ENCODE data around the gene CALY.

Gene CALY

GRCh38 chr10:133366130-133366478 lies 29.4 kb upstream of the CALY start:
- DNase-seq (ENCODE audit: low spot score), result no peak

- DNase-seq (ENCODE audit: low spot score), result no peak
Observed at GRCh38 chr10:133365461-133366129, 28.9 kb upstream of the CALY start.

- no peak for DNase-seq (ENCODE audit: low spot score)
Observed at GRCh38 chr10:133364645-133365431, 28.1 kb upstream of the CALY start.

GRCh38 chr10:133362846-133363245 lies 26.1 kb upstream of the CALY start:
- no peak for DNase-seq (ENCODE audit: low spot score)

- no peak for DNase-seq (ENCODE audit: low spot score)
Observed at GRCh38 chr10:133361773-133362441, 25.2 kb upstream of the CALY start.

GRCh38 chr10:133361227-133361626 lies 24.5 kb upstream of the CALY start:
- no peak for DNase-seq (ENCODE audit: low spot score)

- no peak for DNase-seq (ENCODE audit: low spot score)
Observed at GRCh38 chr10:133359972-133360610, 23.4 kb upstream of the CALY start.

- peak; percentile 47 for DNase-seq (ENCODE audit: low spot score)
Observed at GRCh38 chr10:133359554-133359971, 22.9 kb upstream of the CALY start.

GRCh38 chr10:133358925-133359310 lies 22.2 kb upstream of the CALY start:
- DNase-seq (ENCODE audit: low spot score), result no peak

GRCh38 chr10:133358162-133358924 lies 21.6 kb upstream of the CALY start:
- no peak for DNase-seq (ENCODE audit: low spot score)

GRCh38 chr10:133357285-133358161 lies 20.8 kb upstream of the CALY start, which contains the start of gene FUOM:
TSS of gene FUOM (minus strand) at chr10:133358019. CDS start at chr10:133358007, 12 bp downstream.
- peak; percentile 59 for DNase-seq (ENCODE audit: low spot score)

- no peak for DNase-seq (ENCODE audit: low spot score)
Observed at GRCh38 chr10:133356549-133357284, 20.0 kb upstream of the CALY start.

- DNase-seq (ENCODE audit: low spot score), result no peak
Observed at GRCh38 chr10:133355991-133356390, 19.3 kb upstream of the CALY start.

GRCh38 chr10:133355266-133355665 lies 18.6 kb upstream of the CALY start:
- DNase-seq (ENCODE audit: low spot score), result no peak

GRCh38 chr10:133354672-133355240 lies 18.1 kb upstream of the CALY start:
- DNase-seq (ENCODE audit: low spot score), result no peak

GRCh38 chr10:133353988-133354605 lies 17.4 kb upstream of the CALY start:
- no peak for DNase-seq (ENCODE audit: low spot score)

- DNase-seq (ENCODE audit: low spot score), result no peak
Observed at GRCh38 chr10:133353202-133353959, 16.7 kb upstream of the CALY start.
